NCI-H510A treated with DMSO at 0.1 percent for 48 hours (cell line): ENCODE measurements around the gene RAB4B.
"Not testable (repeated sequence)": the region's sequence is repeated elsewhere in the genome, so short reads cannot be mapped to it uniquely, and the experiment has no call there.

Experiments used
- DNase-seq: peaks from one replicate; lab custom pipeline; 2025; lab: John Stamatoyannopoulos, UW

RAB4B gene

GRCh38 chr19:40803857-40804782 lies 26.1 kb downstream of the RAB4B start:
- no peak for DNase-seq

- DNase-seq, result no peak
Observed at GRCh38 chr19:40804783-40805242, 26.8 kb downstream of the RAB4B start.

DNA sequence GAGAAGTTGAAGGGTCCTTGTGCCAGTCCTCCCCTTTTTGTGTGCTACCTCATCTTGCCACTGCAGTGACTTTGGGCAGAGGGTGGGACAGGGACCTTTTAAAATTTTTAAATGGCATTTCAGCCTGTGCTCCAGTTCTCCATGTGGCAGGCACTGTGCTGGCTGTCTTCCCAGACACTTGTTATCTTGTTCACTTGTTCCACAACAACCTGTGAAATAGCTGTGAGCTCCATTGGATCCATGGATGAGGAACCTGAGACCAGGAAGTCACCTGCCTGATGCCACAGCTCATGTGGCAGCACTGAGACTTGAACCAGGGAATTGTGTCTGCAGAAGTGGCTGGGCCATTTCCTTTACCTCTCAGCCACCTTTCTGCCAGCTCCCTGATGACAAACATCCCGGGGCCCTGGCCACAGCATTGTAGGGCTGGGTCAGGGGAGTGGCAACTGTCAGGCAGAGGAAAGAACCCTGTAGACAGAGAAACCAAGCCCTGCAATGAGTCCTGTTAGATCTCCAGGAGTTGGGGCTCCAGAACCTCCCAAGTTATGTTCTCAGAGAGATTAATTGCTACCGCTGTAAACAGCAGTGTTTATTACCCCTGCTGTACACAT lies 27.3 kb downstream of the RAB4B start:
- no peak for DNase-seq

- DNase-seq, result peak; percentile 5
Observed at GRCh38 chr19:40806423-40807146, 28.5 kb downstream of the RAB4B start.

- DNase-seq, result no peak
Observed at GRCh38 chr19:40807147-40808020, 29.3 kb downstream of the RAB4B start.

- no peak for DNase-seq
Observed at GRCh38 chr19:40808021-40808325, 29.9 kb downstream of the RAB4B start.

GRCh38 chr19:40808497-40808896 lies 30.4 kb downstream of the RAB4B start:
- no peak for DNase-seq

DNA sequence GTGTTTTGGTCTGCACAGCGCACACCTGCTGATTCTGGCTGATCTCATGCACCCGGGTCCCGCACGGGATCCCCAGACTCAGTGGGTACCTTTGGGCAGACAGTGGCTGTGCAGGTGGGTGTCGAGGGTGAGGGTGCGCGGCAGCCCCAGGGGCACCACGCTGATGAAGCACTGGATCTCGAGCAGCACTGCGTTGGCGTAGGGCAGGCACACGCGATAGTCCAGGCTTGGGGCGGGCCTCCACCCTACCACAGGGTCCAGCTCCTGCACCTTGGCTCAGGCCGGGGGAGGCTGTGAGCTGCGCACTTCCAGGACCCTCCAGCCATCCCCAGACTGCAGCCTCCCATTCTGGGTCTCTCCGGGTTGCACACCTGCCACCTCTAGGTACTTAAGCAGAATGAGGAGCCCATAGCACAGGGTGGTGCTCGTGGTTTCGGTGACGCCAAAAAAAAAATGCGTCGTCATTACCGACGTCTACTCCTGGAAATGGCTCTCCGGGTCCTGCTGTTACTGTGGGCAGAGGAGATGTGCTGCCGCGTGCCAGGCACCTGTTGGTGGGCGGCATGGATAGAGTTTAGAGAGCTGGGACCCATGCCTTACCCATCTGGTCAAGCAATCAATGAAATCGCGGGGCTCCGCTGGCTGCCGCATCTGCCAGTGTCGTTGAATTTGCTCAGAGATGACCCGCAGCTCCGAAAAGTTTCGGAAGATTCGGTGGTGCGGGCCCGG lies 31.5 kb downstream of the RAB4B start:
- no peak for DNase-seq

DNA sequence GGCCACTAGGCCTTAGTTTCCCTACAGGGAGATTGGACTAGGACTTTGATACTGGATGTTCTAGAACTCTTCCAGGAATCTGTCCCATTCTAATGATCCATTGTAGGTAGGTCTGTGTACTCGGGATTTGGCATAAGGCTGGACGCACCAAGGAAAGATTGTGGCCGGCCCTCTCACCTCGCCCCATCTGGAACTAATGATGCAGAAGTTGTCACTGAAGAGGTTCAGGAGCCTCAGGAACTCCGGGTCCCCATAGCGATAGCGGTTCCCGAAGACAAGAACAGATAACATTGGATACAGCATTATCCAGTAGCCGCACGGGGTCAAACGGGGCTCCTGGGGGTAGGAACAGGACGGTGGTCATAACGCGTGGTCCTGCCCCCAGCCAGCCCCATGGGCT lies 32.1 kb downstream of the RAB4B start:
- no peak for DNase-seq

GRCh38 chr19:40810649-40811408 lies 32.8 kb downstream of the RAB4B start:
- not testable (repeated sequence) for DNase-seq

GRCh38 chr19:40811478-40812341 lies 33.7 kb downstream of the RAB4B start:
- DNase-seq, result no peak

DNA sequence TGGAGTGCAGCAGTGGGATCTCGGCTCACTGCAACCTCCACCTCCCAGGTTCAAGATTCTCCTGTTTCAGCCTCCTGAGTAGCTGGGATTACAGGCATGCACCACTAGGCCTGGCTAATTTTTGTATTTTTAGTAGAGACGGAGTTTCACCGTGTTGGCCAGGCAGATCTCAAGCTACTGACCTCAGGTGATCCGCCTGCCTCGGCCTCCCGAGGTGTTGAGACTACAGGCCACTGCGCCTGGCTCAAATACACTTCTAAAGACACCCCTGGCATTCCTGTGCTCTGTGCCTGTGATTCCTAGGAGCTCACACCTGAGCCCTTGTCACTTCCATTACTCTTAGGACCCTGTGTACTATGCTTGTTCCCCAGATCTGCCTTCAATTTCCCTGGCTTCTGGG lies 34.5 kb downstream of the RAB4B start:
- DNase-seq, result not testable (repeated sequence)

DNA sequence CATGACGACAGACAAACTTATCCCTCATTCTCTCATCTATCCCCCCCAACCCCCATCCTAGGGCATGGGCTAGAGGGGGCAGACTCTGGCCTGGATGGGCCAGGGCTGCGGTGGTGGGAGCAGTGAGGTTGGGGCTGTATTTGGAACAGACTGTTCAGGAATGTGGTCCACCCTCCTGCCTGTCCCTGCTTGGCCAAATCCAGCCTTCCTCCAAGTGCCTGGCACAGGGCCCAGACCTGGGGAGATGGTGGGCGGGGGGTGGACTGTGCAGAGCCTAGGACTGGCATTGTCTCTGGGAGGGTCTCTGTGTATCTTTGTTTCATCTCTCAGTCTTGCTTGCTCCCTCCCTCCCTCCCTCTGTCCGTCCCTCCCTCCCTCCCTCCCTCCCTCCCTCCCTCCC lies 35.1 kb downstream of the RAB4B start:
- DNase-seq, result no peak

DNA sequence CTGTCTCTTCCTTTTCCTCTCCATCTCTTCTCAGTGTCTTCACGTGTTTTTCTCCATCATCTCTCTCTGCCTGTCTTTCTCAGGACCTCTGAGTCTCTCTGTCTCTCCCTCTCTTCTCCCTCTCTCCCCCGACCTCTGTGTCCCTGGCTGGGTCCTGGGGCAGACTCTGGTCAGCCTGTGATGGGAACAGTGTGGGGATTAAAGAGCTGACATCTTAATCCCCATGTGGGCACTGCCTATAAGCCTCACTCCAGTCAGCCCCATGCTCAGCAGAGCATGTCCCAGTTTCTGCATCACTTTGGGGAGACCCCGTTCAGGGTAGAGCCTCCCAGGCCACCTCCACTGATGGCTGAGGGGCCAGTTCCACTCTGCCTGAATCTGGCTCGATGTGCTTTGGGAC lies 37.2 kb downstream of the RAB4B start:
- DNase-seq, result no peak

- DNase-seq, result peak; percentile 7
Observed at GRCh38 chr19:40818480-40819399, 40.7 kb downstream of the RAB4B start.

- peak; percentile 5 for DNase-seq
Observed at GRCh38 chr19:40819479-40820234, 41.6 kb downstream of the RAB4B start.

- DNase-seq, result no peak
Observed at GRCh38 chr19:40822161-40822560, 44.1 kb downstream of the RAB4B start.
